AG20443 (cell line): ENCODE results near the gene ULK1.

Source experiments
- DNase-seq: peaks from one replicate; pipeline ENCODE4 v3.0.0; 2012; ENCODE audit warnings: low spot score, mixed read lengths

ULK1 gene

DNA sequence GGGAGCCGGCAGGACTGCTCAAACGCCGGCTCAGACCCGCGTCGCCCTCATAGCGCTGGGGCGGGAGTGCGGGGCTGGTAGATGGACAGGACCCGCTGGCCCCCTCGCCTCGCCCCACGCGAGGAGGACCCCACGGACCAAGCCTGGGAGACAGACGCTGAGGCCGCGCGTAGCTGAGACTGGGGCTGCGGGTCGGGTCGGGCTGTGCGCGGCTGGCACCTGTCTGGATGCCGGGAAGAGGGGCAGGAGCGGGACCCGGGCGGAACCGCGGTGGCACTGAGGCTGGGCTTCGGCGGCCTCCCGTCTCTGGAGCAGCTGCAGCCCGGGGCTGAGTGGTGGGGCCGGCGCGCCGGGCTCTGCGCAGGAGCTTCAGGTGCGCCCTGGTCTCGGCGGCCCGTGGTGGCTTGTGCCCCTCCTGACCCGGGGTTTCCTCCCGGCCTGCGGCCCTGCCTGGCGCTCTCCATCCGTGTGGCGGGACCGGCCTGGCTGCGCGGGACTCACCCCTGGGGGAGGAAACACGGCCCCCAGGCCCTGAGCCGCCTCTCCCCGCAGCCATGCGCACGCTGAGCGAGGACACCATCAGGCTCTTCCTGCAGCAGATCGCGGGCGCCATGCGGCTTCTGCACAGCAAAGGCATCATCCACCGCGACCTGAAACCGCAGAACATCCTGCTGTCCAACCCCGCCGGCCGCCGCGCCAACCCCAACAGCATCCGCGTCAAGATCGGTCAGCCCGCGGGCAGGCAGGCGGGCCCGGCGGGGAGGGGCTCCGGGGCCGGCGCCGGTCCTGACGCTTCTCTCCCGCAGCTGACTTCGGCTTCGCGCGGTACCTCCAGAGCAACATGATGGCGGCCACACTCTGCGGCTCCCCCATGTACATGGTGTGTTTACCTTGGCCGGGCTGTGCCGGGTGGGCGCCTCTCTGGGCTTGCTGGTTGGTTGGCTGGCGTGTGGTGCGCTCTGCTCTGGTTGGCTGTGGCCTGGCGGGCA is 14.0 kb downstream of the ULK1 start:
- DNase-seq: no peak

DNA sequence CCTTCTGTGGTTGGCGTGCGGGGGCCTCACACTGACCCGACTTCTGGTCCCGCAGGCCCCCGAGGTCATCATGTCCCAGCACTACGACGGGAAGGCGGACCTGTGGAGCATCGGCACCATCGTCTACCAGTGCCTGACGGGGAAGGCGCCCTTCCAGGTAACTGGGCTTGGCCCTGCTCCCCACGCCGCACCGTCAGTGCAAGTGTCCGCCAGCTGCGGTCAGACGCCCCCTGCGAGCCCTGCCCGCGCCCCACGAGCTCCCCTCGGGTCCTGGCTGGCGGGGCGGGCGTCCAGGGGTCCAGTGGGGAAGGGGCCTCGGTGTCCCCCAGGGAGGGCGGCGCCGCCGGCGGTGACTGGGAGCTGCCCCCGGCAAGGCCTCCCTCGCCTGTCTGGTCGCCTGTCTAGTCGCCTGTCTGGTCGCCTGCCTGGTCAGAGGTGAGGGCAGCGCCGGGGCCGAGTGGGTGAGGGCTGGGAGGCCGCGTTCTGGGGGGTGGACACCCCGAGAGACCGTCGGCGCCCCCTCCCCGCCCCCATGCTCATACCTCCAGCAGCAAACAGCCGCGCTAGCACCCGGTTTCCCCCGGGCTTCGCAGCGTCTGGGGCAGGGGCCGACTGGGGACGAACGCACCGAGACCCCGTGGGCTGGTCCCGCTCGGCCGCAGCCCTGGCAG is 14.8 kb downstream of the ULK1 start:
- DNase-seq: no peak

DNA sequence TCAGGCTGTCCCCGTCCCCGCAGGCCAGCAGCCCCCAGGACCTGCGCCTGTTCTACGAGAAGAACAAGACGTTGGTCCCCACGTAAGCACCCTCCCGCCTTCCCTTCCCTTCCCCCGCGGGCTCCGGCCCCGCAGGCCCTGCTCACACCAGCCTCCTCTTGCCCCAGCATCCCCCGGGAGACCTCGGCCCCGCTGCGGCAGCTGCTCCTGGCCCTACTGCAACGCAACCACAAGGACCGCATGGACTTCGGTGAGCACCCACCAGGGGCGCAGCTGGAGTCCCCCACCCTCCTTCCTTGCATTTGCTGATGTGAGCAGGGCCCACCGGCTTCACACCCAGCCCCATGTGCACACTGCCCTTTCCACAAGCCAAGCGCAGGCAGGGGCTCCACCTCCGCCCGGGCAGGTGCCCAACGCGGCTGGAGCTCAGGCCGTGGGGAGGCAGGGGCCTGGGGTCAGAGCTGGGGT is 15.4 kb downstream of the ULK1 start:
- DNase-seq: no peak

DNA sequence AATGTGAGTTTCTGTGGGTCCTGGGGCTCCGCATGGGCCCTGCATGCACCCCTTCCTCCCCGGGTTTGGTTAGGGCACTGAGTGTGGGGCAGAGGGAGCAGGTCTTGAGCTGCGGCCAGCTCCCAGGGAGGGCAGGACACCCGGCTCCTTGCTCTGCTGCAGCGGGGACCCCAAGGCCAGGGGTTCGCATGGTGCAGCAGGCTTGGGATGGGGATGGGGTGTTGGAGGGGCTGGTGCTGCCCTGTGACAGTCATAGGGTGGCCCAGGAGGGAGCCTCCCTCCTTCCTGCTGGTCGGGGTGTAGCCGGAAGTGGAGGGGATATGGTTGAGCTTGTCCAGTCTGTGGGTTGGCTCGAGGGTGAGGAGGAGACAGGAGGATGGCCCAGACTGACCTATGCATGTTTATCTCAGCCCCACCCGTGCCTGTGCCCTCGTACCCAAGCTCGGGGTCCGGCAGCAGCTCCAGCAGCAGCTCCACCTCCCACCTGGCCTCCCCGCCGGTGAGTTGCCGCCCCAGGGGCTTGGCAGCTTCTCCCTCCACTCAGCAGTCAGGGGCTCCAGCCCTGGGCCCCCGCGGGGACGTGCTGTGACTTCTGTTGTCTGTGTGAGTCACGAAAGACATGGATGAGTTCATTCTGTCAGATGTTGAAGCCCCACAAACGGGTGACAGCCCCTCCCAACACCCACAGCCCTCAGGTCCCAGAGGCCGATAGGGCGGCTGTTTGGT is 16.0 kb downstream of the ULK1 start:
- no peak for DNase-seq

DNA sequence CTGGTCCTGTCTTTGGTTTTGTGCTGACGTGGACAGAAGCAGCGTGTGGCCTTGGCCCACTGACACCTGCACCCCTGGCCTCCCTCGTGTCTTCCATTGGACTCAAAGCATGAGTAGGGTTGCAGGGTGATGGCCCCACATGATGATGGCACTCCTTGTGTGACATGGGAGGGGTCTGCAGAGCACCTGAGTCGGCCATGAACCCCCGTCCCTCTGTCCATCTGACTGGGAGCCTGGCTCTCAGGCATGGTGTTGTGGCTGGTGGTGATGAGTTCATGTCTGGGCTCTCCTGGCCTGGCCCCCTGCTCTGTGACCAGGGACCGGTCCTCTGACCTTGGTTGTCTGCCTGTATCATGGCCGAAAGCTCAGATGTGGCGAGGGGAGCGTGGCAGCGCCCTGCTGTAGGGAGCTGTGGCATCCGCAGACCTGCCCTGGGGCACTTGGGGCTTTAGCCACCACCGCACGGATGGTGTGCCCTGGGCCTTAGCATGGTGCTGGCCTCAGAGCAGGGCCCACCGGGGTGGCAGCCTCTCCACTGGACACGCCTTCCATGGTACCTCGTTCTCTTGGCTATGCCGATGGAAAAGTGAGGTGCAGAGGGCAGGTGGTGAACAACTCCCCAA is 16.7 kb downstream of the ULK1 start:
- DNase-seq: no peak

DNA sequence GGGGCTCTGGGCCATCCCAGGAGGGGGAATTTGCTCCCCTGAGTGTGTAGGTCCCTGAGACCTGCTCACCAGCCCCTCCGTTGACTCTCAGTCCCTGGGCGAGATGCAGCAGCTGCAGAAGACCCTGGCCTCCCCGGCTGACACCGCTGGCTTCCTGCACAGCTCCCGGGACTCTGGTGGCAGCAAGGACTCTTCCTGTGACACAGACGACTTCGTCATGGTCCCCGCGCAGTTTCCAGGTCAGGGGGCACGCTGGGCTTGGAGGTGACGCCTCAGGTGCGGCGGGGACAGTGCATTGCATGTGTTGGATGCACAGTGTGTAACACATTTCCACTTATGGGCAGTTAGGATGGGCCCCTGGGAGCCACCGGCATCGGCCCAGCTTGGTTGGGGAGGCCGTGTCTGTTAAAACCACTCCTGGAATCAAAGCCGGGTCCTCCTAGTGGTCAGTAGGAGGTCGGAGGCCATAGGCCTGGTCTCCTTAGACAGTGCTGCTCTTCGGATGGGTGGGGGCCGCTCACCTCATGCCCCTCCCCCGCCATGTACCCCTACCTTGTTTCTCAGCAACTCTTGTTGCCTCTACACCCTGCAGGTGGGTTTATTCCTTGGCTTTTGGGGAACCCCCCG is 17.5 kb downstream of the ULK1 start:
- no peak for DNase-seq

DNA sequence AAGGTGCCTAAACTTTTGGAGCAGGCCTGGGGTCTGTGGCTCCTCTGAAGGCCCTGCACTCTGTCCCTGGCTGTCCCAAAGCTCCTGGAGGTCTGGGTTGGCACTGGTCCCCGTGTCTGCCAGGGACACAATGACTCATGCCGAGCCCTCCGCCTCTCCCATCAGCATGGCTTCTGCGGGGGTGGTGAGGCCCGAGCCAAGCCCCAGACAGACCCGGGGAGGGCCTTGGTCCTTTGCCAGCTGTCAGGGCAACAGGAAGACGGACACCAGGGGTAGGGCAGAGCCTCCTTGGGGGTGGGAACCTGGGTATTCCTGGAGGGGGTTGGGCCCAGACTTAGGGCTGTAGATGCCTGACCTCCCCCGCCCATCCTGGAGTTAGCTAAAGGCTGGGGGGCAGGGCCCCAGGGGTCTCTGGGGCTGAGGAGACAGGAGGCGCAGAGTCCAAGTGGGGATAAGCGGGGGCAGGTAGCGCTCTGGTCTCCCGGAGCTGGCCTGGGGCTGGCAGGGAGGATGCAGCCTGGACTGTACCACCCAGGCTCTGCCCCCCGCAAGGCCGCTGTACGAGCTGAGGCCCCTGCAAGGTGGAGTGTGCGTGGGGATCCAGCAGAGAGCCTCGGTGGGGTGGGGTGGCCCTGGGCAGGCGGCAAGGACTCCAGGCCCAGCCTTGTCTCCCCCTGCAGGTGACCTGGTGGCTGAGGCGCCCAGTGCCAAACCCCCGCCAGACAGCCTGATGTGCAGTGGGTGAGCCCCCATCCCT is 18.3 kb downstream of the ULK1 start:
- DNase-seq: peak; percentile 94

DNA sequence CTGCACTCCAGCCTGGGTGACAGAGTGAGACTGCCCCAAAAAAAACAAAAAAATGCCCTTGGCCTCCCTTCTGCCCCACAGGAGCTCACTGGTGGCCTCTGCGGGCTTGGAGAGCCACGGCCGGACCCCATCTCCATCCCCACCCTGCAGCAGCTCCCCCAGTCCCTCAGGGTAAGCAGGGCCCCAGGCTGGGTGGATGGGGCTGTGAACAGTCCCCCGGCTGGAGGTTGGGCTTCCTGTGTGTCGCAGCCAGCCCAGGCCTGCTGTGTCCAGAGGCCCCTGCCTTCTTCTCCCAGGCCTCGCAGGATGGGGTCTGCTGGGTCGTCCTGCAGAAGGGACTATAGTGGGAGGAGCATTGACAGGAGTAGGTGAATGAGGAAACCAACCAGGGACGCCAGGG is 19.2 kb downstream of the ULK1 start:
- no peak for DNase-seq

DNA sequence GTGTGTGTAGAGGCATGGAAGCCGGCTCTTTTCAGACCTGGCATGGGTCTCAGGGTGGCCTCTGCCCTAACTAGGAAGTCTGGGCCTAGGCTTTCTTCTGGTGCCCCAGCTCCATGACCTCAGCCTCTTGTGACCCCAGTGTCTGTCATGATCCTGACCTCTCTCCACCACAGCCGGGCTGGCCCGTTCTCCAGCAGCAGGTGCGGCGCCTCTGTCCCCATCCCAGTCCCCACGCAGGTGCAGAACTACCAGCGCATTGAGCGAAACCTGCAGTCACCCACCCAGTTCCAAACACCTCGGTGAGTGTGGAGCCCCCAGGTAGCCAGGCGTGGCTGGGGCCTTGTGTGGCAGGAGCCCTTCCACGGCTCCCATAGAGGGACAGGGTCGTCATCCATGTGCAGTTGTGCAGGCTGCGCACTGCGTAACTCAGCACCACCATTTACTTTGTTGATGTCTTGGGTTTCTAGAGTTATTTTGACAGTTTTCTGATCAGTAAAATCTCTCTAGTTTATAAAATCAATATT is 19.8 kb downstream of the ULK1 start:
- no peak for DNase-seq

DNA sequence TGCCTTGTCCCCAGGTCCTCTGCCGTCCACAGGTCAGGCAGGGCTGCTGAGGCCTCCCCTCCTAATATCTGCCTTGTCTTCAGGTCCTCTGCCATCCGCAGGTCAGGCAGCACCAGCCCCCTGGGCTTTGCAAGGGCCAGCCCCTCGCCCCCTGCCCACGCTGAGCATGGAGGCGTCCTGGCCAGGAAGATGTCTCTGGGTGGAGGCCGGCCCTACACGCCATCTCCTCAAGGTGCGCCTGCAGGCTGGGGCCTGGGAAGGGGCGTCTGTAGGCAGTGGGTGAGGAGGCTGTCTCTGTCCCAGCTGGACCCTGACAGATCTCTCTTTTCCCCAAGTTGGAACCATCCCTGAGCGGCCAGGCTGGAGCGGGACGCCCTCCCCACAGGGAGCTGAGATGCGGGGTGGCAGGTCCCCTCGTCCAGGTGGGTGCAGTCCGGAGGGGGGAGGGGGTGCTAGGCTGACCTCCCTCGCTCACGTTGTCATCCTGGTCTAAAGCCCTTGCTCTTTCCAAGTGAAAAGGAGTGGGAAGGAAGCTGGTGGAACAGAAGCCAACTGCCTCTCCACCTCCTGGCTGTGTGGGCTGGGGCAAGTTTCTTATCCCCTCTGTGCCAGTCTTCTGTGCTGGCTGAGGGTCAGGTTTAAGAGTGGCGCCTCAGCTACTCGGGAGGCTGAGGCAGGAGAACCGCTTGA is 20.7 kb downstream of the ULK1 start:
- DNase-seq: no peak

DNA sequence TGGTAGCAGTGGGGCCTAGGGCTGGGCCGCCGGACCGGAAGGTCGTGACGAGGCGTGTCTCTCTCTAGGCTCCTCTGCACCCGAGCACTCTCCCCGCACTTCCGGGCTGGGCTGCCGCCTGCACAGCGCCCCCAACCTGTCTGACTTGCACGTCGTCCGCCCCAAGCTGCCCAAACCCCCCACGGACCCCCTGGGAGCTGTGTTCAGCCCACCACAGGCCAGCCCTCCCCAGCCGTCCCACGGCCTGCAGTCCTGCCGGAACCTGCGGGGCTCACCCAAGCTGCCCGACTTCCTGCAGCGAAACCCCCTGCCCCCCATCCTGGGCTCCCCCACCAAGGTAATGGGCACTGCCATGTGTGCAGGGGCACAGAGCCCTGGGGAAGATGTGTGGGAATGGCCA is 21.4 kb downstream of the ULK1 start:
- DNase-seq: no peak

DNA sequence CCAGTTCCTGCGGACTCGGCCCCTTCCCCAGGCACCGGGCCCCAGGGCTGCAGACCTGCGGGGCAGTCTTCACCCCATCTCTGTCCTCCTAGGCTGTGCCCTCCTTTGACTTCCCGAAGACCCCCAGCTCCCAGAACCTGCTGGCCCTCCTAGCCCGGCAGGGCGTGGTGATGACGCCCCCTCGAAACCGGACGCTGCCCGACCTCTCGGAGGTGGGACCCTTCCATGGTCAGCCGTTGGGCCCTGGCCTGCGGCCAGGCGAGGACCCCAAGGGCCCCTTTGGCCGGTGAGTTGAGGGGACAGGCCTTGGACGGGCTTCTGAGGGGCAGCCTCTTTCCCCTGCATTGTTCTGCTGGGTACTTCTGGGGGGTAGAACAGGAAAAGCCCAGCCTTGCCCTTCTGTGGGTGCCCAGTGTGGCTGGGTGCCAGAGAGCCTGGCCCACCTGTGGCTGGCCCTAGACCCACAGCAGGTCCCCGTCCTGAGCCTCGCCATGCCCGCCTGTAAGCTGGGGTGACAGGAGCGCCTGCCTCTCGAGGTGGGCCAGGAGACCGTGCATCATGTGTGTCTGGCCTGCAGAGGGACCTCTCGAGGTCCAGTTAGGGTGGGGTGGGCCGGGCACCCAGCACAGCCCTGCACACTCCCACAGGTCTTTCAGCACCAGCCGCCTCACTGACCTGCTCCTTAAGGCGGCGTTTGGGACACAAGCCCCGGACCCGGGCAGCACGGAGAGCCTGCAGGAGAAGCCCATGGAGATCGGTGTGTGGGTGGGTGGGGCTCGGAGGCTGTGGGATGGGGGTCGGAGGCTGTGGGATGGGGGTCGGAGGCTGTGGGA is 22.1 kb downstream of the ULK1 start:
- no peak for DNase-seq

DNA sequence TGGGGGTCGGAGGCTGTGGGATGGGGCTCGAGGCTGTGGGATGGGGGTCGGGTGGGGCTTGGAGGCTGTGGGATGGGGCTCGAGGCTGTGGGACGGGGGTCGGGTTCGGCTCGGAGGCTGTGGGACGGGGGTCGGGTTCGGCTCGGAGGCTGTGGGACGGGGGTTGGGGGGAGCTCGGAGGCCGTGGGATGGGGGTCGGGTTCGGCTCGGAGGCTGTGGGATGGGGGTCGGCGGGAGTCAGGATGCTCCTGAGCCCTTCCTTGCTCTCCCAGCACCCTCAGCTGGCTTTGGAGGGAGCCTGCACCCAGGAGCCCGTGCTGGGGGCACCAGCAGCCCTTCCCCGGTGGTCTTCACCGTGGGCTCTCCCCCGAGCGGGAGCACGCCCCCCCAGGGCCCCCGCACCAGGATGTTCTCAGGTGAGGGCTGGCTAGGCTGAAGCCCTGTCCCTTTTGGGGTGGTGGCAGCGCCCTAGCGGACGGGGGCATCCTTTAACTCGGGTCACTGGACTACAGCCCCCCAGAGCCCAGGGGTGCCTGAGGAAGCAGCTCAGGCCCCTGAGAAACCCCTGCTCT is 22.8 kb downstream of the ULK1 start:
- DNase-seq: no peak

DNA sequence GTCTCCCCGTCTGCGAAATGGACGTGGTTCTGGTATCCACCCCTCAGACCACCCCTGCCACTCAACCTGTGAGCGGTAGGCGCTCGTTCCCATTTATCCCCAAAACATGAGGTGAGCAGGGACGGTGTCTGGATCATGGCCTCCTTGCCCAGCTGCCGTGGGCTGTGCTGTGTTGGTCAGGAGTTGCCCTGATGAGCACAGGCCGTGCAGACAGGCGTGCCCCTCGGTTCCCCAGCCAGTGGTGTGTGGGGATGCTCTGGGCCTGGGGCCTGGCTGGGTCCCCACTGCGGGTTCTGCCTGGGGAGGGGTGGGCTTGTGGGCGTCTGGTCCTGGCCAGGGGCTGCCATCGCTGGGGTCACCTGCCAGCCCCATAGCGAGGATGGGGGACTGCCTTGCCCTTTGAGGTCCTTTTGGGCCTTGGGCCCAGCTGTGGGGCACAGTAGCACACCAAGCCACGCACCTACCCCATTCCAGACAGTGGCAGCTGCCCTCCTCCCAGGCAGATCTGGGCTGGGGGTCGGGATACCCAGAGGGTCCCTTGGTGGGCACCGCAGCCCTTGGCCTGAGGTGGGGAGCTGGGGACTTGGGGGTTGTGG is 23.4 kb downstream of the ULK1 start:
- no peak for DNase-seq

DNA sequence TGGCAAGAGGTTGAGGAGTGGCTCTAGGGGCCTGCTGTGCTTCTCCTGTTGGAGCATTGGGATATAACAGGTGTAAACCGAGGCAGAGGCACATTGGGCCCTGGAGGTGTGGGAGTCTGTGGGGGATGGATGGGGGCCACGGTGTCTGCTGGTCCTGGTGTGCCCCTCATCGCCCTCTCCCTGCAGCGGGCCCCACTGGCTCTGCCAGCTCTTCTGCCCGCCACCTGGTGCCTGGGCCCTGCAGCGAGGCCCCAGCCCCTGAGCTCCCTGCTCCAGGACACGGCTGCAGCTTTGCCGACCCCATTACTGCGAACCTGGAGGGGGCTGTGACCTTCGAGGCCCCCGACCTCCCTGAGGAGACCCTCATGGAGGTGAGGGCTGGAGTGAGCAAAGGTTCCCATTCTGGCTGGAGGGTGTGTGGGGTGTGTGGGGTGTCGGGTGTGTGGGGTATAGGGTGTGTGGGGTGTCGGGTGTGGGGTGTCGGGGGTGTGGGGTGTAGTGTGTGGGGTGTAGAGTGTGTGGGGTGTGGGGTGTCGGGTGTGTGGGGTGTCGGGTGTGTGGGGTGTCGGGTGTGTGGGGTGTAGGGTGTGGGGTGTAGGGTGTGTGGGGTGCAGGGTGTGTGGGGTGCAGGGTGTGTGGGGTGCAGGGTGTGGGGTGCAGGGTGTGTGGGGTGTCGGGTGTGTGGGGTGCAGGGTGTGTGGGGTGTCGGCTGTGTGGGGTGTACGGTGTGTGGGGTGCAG is 24.1 kb downstream of the ULK1 start:
- DNase-seq: no peak

DNA sequence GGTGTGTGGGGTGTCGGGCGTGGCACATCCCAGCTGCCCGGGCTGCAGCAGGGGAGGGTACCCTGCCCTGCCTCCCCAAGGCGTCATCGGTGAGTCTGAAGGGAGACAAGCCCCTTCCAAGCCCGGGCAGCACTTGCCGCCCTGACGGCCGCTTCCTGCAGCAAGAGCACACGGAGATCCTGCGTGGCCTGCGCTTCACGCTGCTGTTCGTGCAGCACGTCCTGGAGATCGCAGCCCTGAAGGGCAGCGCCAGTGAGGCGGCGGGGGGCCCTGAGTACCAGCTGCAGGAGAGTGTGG is 24.6 kb downstream of the ULK1 start:
- no peak for DNase-seq

DNA sequence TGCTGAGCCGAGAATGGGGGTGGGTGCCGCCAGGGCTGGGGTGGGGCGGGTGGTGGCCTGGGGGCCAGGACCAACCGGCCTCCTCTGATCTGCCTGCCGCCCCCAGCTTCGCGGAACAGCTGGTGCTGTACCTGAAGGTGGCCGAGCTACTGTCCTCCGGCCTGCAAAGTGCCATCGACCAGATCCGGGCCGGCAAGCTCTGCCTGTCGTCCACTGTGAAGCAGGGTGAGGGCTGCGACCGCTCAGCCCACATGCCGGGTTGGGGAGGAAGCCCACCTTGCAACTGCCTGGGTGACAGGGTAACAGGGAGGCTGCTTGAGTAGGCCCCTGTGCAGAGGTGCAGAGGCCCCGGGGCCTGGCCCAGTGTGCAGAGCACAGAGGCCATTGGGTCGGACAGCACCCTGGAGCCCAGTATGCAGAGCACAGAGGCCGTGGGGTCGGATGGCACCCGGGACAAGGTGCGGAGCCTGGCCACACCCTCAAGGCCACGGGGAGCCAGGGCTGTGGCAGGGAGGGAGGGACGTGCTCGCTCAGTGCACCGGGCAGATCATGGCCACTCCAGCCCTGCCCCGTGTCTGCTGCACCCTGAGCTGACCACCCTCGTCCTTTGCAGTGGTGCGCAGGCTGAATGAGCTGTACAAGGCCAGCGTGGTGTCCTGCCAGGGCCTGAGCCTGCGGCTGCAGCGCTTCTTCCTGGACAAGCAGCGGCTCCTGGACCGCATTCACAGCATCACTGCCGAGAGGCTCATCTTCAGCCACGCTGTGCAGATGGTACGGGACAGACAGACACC is 25.1 kb downstream of the ULK1 start:
- no peak for DNase-seq
